ENCODE measurements around the gene EAF2.

The EAF2 gene

DNA sequence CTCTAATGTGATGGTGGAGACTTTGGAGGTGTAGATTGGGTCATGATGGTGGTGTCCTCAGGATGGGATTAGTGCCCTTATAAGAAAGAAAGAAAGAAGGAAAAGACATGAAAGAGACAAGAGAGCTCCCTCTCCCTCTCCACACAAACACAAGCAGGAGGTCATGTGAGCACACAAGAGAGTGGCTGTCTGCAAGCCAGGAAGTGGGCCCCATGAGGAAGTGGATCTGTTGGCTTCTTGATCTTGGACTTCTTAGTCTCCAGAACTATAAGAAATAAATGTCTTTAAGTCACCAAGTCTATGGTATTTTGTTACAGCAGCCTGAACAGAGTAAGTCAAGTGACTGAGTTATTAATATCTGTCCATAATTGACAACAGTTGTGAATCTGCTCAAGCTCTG is 17.3 kb upstream of the EAF2 start:
- H3K23ac ChIP-seq (ENCODE audit: low read length), result no peak overlapping the region
- no peak overlapping the region for H3K9ac ChIP-seq (ENCODE audit: low read length)
- no peak overlapping the region for H2AFZ ChIP-seq (ENCODE audit: insufficient read depth, low read length, poor library complexity)
- DNase-seq, result no peak
- H3K36me3 ChIP-seq (ENCODE audit: control insufficient read depth in 1 of 2, insufficient read depth in 2 of 2, low read length in 2 of 2), result peaks cover 5 to 7% of the 10 kb centered on the region in 2 experiments
- H2BK5ac ChIP-seq (ENCODE audit: low read depth, low read length, poor library complexity), result no peak overlapping the region
- H3K4me1 ChIP-seq (ENCODE audit: control insufficient read depth in 1 of 2, insufficient read depth in 2 of 2, low read length in 2 of 2), result no peaks in the 10 kb centered on the region
- no peak overlapping the region for H2BK120ac ChIP-seq (ENCODE audit: insufficient read depth, low read length, poor library complexity)
- H3K79me2 ChIP-seq (ENCODE audit: control insufficient read depth, insufficient read depth, low read length, poor library complexity), result no peaks in the 10 kb centered on the region
- no peak overlapping the region for H3K18ac ChIP-seq (ENCODE audit: low read length)
- no peak overlapping the region for H2BK12ac ChIP-seq (ENCODE audit: low read length)
- H3K9me3 ChIP-seq (ENCODE audit: insufficient read depth, low read depth, low read length), result no peaks in the 10 kb centered on the region
- no peak overlapping the region for H3K4ac ChIP-seq (ENCODE audit: low read depth, low read length)
- H3K27me3 ChIP-seq (ENCODE audit: insufficient read depth, low read length), result no peaks in the 10 kb centered on the region
- no peak overlapping the region for H2AK5ac ChIP-seq (ENCODE audit: low read length)
- no peaks in the 10 kb centered on the region for H3K79me1 ChIP-seq (ENCODE audit: low read length)
- no peak overlapping the region for H4K12ac ChIP-seq (ENCODE audit: low read depth, low read length)
- no peak overlapping the region for H3K14ac ChIP-seq (ENCODE audit: low read length)
- H4K8ac ChIP-seq (ENCODE audit: low read depth, low read length), result no peak overlapping the region
- no peak overlapping the region for H3K27ac ChIP-seq (ENCODE audit: low read depth, low read length)
- H4K91ac ChIP-seq (ENCODE audit: low read depth, low read length), result no peak overlapping the region
- H3K4me3 ChIP-seq (ENCODE audit: low read depth, low read length), result no peak overlapping the region
- H3K4me2 ChIP-seq (ENCODE audit: low read length), result no peak overlapping the region

DNA sequence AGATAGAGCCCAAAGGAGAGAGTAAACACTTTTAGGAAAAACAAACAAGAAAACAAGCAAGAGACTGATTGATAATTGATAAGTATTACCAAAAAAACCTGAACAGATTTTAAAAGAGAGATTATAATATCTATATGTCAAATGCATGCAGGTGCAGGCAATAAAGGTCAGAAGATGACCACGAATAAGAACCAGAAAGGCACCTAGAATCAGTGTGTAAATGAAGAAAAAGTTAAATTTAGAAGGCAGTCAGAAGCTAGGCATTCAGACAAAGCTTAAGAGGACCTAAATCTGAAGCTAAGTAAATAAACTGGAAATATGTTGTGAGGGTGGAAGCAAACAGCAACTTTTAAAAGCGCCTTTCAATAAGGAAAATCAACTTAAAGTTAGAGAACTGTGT is 16.4 kb upstream of the EAF2 start:
- Histone ChIP-seq H3K27ac (ENCODE audit: low read depth, low read length) (no peak overlapping the region), H2AFZ (ENCODE audit: insufficient read depth, low read length, poor library complexity) (no peak overlapping the region), H3K36me3 (ENCODE audit: control insufficient read depth in 1 of 2, insufficient read depth in 2 of 2, low read length in 2 of 2) (peaks cover 5 to 7% of the 10 kb centered on the region in 2 experiments), H4K12ac (ENCODE audit: low read depth, low read length) (no peak overlapping the region), H3K79me1 (ENCODE audit: low read length) (no peaks in the 10 kb centered on the region), H3K23ac (ENCODE audit: low read length) (no peak overlapping the region), H2AK5ac (ENCODE audit: low read length) (no peak overlapping the region), H3K79me2 (ENCODE audit: control insufficient read depth, insufficient read depth, low read length, poor library complexity) (no peaks in the 10 kb centered on the region), H3K4me3 (ENCODE audit: low read depth, low read length) (no peak overlapping the region), H3K9me3 (ENCODE audit: insufficient read depth, low read depth, low read length) (no peaks in the 10 kb centered on the region), H3K4ac (ENCODE audit: low read depth, low read length) (no peak overlapping the region), H2BK5ac (ENCODE audit: low read depth, low read length, poor library complexity) (no peak overlapping the region), H3K4me2 (ENCODE audit: low read length) (no peak overlapping the region), H3K18ac (ENCODE audit: low read length) (no peak overlapping the region), H3K9ac (ENCODE audit: low read length) (no peak overlapping the region), H4K91ac (ENCODE audit: low read depth, low read length) (no peak overlapping the region), H2BK120ac (ENCODE audit: insufficient read depth, low read length, poor library complexity) (no peak overlapping the region), H2BK12ac (ENCODE audit: low read length) (no peak overlapping the region), H4K8ac (ENCODE audit: low read depth, low read length) (no peak overlapping the region), H3K14ac (ENCODE audit: low read length) (no peak overlapping the region), H3K4me1 (ENCODE audit: control insufficient read depth in 1 of 2, insufficient read depth in 2 of 2, low read length in 2 of 2) (no peaks in the 10 kb centered on the region), H3K27me3 (ENCODE audit: insufficient read depth, low read length) (no peaks in the 10 kb centered on the region)
- DNase-seq, result no peak
- no CpG with 5 or more reads among the region's 2 CpGs for WGBS (ENCODE audit: extremely low coverage, insufficient coverage, insufficient read length)

DNA sequence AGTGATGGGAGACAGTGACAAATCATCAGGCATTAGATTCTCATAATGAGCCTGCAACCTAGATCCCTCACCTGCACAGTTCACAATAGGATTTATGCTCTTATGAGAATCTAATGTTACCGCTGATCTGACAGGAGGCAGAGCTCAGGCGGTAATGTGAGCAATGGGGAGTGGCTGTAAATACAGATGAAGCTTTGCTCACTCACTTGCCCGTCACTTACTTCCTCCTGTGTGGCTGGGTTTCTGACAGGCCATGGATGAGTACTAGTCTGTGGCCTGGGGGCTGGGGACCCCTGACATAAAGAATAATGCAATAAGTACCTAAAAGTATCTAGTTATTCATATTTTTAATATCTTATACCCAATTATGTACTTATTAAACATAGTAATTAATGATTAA is 15.8 kb upstream of the EAF2 start:
- Histone ChIP-seq H2BK12ac (ENCODE audit: low read length) (no peak overlapping the region), H3K4me3 (ENCODE audit: low read depth, low read length) (no peak overlapping the region), H3K18ac (ENCODE audit: low read length) (no peak overlapping the region), H3K27me3 (ENCODE audit: insufficient read depth, low read length) (no peaks in the 10 kb centered on the region), H3K9me3 (ENCODE audit: insufficient read depth, low read depth, low read length) (no peaks in the 10 kb centered on the region), H4K91ac (ENCODE audit: low read depth, low read length) (no peak overlapping the region), H2AK5ac (ENCODE audit: low read length) (no peak overlapping the region), H4K8ac (ENCODE audit: low read depth, low read length) (no peak overlapping the region), H3K14ac (ENCODE audit: low read length) (no peak overlapping the region), H3K4me2 (ENCODE audit: low read length) (no peak overlapping the region), H3K9ac (ENCODE audit: low read length) (no peak overlapping the region), H3K4me1 (ENCODE audit: control insufficient read depth in 1 of 2, insufficient read depth in 2 of 2, low read length in 2 of 2) (no peaks in the 10 kb centered on the region), H4K12ac (ENCODE audit: low read depth, low read length) (no peak overlapping the region), H3K27ac (ENCODE audit: low read depth, low read length) (no peak overlapping the region), H2BK5ac (ENCODE audit: low read depth, low read length, poor library complexity) (no peak overlapping the region), H3K23ac (ENCODE audit: low read length) (no peak overlapping the region), H3K36me3 (ENCODE audit: control insufficient read depth in 1 of 2, insufficient read depth in 2 of 2, low read length in 2 of 2) (peaks cover 5 to 8% of the 10 kb centered on the region in 2 experiments), H3K79me2 (ENCODE audit: control insufficient read depth, insufficient read depth, low read length, poor library complexity) (no peaks in the 10 kb centered on the region), H2AFZ (ENCODE audit: insufficient read depth, low read length, poor library complexity) (no peak overlapping the region), H3K79me1 (ENCODE audit: low read length) (no peaks in the 10 kb centered on the region), H2BK120ac (ENCODE audit: insufficient read depth, low read length, poor library complexity) (no peak overlapping the region), H3K4ac (ENCODE audit: low read depth, low read length) (no peak overlapping the region)
- no CpG with 5 or more reads among the region's 3 CpGs for WGBS (ENCODE audit: extremely low coverage, insufficient coverage, insufficient read length)
- no peak for DNase-seq

DNA sequence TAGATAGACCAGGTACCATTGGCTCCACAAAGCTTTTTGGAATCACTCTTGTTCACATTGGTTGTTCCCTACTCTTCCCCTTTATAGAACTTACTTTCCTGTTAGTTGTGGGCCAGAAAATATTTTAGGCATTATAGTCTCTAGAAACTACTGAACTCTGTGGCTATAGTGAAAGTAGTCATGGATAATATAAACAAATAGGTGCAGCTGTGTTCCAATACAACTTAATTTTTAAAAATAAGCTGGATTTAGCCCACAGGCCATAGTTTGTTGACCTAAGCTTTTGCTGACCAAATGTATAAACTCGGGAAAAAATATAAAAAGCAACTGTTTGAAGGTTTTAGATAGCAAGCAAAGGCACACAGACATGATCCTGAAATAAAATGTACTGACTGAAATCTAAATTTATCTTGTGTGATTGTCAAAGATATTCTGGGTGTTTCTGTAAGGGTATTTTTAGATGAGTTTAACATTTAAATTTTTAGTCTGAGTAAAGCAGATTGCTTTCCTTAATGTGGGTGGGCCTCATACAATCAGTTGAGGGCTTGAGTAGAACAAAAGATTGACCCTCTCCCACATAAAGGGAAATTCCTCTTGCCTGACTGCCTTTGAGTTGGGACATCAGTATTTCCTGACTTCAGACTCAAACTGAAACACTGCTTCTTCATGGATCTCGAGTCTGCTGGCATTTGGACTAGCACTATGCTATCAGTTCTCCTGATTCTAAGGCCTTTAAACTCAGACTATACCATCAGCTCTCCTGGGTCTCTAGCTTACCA is 13.4 kb upstream of the EAF2 start:
- Histone ChIP-seq H3K27me3 (ENCODE audit: insufficient read depth, low read length) (no peaks in the 10 kb centered on the region), H2BK12ac (ENCODE audit: low read length) (no peak overlapping the region), H3K79me2 (ENCODE audit: control insufficient read depth, insufficient read depth, low read length, poor library complexity) (no peaks in the 10 kb centered on the region), H4K12ac (ENCODE audit: low read depth, low read length) (no peak overlapping the region), H3K4me1 (ENCODE audit: control insufficient read depth in 1 of 2, insufficient read depth in 2 of 2, low read length in 2 of 2) (no peaks in the 10 kb centered on the region), H3K18ac (ENCODE audit: low read length) (no peak overlapping the region), H2AK5ac (ENCODE audit: low read length) (no peak overlapping the region), H4K91ac (ENCODE audit: low read depth, low read length) (no peak overlapping the region), H2AFZ (ENCODE audit: insufficient read depth, low read length, poor library complexity) (no peak overlapping the region), H3K27ac (ENCODE audit: low read depth, low read length) (no peak overlapping the region), H4K8ac (ENCODE audit: low read depth, low read length) (no peak overlapping the region), H3K79me1 (ENCODE audit: low read length) (no peaks in the 10 kb centered on the region), H3K4me3 (ENCODE audit: low read depth, low read length) (no peak overlapping the region), H3K23ac (ENCODE audit: low read length) (no peak overlapping the region), H3K4me2 (ENCODE audit: low read length) (no peak overlapping the region), H3K9me3 (ENCODE audit: insufficient read depth, low read depth, low read length) (no peaks in the 10 kb centered on the region), H3K9ac (ENCODE audit: low read length) (no peak overlapping the region), H3K14ac (ENCODE audit: low read length) (no peak overlapping the region), H3K4ac (ENCODE audit: low read depth, low read length) (no peak overlapping the region), H2BK120ac (ENCODE audit: insufficient read depth, low read length, poor library complexity) (no peak overlapping the region), H2BK5ac (ENCODE audit: low read depth, low read length, poor library complexity) (no peak overlapping the region), H3K36me3 (ENCODE audit: control insufficient read depth in 1 of 2, insufficient read depth in 2 of 2, low read length in 2 of 2) (peaks cover 7 to 8% of the 10 kb centered on the region in 2 experiments)
- WGBS (ENCODE audit: extremely low coverage, insufficient coverage, insufficient read length), result no CpG with 5 or more reads among the region's 2 CpGs
- no peak for DNase-seq
